22Rv1 (cell line): ENCODE data around the gene PRRG3.
A peak's percentile ranks its signal among the peaks of the same experiment; 100 is the strongest.

Experiments
- H3K27ac ChIP-seq: fragments of 450-650 bp; 2 replicates; pipeline ENCODE4 v1.5.1; 2017
- ZFX ChIP-seq: fragments of 450-650 bp; IDR thresholded peaks from 2 replicates; pipeline ENCODE4 v1.6.1; 2017; ENCODE audit warnings: antibody characterized with exemption, borderline replicate concordance
- TF ChIP-seq, protein P1 (sequence below): fragments of 450-650 bp; IDR thresholded peaks from 2 replicates; pipeline ENCODE4 v1.5.1; 2017; ENCODE audit warnings: mild to moderate bottlenecking

The PRRG3 gene

DNA sequence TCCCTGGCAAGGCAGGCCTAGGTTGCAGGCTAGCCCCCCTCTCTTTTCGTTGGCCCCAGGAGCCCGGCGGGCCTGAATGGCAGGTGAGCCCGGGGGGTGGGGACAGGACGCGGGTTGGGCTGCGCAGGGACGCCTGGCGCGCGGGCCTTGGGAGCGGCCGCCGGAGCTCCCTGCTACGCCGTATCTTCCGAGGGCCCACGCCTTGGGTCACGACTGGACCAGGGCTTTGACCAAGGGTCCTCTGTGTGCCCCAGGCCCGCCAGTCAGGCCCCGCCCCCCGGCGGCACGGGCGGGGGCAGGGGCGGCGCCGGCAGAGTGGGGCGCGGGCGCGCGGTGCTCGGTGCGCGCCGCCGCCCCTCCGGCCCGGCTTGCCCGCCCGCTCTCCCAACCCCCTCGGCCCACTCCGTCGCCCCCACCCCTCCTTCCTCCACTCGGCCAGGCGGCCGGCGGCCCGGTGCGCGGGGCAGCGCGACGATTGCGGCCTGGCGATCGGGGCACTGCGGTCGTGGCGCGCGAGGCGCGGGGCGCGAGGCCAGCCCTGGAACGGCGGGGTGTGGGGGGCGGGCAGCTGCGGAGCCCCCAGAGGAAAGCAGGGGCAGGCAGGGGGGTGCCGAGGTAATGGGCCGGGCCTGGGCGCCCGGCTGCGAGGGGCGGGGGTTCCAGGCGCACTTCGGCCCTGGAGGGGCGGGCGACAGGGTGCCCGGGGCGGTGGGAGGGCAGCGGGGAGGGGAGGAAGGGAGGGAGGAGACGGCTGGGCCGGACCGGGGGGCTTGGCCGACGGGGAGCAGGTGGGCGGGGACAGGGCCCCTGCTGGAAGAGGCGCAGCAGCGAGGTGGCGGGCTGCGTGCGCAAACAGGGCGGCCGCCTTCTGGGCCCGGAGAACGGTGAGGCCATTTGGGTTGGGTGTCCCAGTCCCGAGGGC, at the start of gene PRRG3:
Gene PRRG3, plus strand, starts transcription at position 798 of the 922 bp plus-strand sequence. CDS start 3,357 bp downstream, outside the sequence.
- no peak for TF ChIP-seq ZFX
- TF ChIP-seq, protein P1, sequence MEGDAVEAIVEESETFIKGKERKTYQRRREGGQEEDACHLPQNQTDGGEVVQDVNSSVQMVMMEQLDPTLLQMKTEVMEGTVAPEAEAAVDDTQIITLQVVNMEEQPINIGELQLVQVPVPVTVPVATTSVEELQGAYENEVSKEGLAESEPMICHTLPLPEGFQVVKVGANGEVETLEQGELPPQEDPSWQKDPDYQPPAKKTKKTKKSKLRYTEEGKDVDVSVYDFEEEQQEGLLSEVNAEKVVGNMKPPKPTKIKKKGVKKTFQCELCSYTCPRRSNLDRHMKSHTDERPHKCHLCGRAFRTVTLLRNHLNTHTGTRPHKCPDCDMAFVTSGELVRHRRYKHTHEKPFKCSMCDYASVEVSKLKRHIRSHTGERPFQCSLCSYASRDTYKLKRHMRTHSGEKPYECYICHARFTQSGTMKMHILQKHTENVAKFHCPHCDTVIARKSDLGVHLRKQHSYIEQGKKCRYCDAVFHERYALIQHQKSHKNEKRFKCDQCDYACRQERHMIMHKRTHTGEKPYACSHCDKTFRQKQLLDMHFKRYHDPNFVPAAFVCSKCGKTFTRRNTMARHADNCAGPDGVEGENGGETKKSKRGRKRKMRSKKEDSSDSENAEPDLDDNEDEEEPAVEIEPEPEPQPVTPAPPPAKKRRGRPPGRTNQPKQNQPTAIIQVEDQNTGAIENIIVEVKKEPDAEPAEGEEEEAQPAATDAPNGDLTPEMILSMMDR: no peak

DNA sequence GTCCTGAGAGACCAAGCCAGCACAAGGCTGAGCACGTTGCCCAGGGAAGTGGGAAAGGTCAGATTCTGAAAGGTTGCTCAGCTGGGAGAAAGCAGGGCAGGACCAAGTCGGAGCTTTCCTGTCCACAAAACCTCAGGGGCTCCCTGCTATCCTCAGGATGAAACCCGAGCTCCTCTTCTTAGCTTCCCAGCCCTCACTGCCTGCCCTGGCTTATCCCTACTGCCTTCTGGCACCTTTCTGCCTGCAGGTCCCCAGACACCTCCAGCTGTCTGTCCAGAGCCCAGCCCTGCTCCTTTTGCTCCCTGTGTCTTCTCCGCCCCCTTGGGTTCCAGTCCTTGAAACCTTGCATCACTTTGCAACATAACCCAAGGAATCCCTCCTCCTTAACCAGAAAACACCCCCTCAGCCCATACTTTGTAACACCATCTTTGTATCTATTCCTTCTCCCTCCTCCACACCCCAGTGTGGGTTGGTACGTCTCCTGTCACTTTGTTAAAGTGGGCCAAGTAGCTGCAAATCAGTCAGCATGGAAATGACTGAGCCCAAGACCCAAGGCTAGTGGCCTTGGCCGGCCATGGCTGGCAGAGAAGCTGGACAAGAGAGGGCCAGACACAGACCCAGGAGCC, 20.0 kb upstream of the PRRG3 start:
- H3K27ac ChIP-seq: no peak overlapping the region
- TF ChIP-seq, protein P1: no peak
- no peak for TF ChIP-seq ZFX

More for the DNA sequence above, at the start of gene PRRG3:
- H3K27ac ChIP-seq: no peak within 1 kb of the TSS

DNA sequence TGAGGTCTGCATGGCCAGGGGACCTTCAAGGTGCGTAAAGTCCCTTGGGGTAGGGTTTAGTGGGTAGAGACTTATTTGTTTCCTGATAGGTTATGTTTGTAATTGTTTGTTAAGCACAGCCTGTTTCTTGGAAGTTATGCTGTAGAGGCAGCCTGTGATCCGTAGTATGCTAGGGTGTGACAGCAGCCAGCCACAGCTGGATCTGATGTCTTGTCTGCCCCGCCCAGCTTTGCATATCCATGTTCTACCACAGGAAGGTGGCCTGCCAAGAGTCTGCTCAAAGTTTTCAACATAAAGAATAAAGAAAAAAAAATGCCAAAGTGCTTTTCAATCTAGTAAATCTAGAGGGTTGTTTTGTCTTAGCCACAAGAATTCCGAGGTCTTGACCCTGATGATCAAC, 19.1 kb upstream of the PRRG3 start:
- no peak overlapping the region for H3K27ac ChIP-seq
- TF ChIP-seq ZFX: no peak
- TF ChIP-seq, protein P1: no peak

DNA sequence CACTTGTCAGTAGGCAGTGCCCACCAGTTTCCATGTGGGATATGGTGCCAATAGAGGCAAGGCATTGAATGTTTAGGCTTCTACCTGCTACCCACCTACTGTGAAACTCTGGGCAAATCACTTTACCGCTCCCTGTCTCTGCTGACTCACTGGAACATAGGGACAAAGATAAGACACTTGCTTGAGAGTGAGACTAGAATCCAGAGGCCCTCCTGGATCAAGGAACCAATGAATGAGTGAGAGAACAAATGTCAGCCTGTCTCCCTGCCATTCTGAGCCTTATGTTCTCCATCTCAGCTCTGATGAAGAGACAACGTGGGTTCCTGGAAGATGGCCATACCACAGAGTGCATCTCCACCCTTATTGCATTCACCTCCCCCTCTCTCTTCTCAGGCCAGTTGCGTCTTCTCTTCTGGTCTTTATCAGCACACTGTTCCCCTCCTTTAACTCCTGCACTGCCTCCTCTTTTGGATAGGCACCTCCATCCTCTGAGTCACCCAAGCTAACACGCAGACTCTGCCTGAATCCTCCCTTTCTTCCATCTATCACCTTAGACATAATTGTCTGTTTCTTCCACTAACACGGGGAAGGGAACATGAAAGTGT, 15.4 kb upstream of the PRRG3 start:
- no peak for TF ChIP-seq ZFX
- no peak overlapping the region for H3K27ac ChIP-seq

- no peak overlapping the region for H3K27ac ChIP-seq
- no peak for TF ChIP-seq ZFX
- TF ChIP-seq, protein P1: peak; percentile 43
Observed at GRCh38 chrX:151680805-151681204, 14.5 kb upstream of the PRRG3 start.

GRCh38 chrX:151687635-151688034, 7.6 kb upstream of the PRRG3 start:
- H3K27ac ChIP-seq: no peak overlapping the region
- TF ChIP-seq, protein P1: no peak
- no peak for TF ChIP-seq ZFX

DNA sequence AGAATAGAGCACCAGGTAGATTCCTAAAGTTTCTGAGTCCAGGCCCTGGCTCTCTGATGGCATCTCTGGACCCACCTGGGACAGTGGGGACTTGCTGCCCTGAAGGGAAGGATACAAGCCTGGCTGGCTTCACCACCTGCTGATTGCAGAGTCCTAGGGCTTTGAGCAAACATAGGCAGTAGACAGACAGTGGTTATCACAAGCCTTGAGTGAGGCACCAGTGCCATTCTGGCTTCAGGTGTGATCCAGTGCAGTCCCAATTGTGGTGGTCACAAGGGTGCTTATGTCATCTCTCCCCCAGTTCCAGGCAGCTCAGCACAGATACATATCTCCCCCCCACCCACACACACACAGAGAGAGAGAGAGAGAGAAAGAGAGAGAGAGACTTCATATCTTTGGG, 6.6 kb upstream of the PRRG3 start:
- TF ChIP-seq, protein P1: no peak
- no peak for TF ChIP-seq ZFX
- H3K27ac ChIP-seq: no peak overlapping the region
